T-helper 9 cell (primary cell): ENCODE data around the gene DAW1.
"Not testable (repeated sequence)": the region's sequence is repeated elsewhere in the genome, so short reads cannot be mapped to it uniquely, and the experiment has no call there.

ENCODE experiments used
- DNase-seq: peaks from one replicate; pipeline ENCODE4 v3.0.0-alpha.2; 2020
- total RNA-seq, 2 donors: gene quantifications; one replicate each; lab custom pipeline; 2026; lab: John Stamatoyannopoulos, UW

The DAW1 gene
- total RNA-seq = 0 reads per million in 2 donors

GRCh38 chr2:227871375-227871791 lies at the start of gene DAW1:
TSS of gene DAW1 (plus strand) at chr2:227871631. CDS start at chr2:227871690, 59 bp downstream.
- peak; percentile 40 for DNase-seq

- no peak for DNase-seq
These were observed 48.9 kb upstream of the DAW1 start for GRCh38 chr2:227822416-227823003.

- DNase-seq = no peak
These were observed 47.5 kb upstream of the DAW1 start for GRCh38 chr2:227823922-227824321.

GRCh38 chr2:227824711-227825110 lies 46.7 kb upstream of the DAW1 start:
- DNase-seq = no peak

GRCh38 chr2:227826019-227826521 lies 45.4 kb upstream of the DAW1 start:
- DNase-seq = peak; percentile 18

- DNase-seq = no peak
These were observed 44.9 kb upstream of the DAW1 start for GRCh38 chr2:227826563-227826962.

GRCh38 chr2:227827143-227827542 lies 44.3 kb upstream of the DAW1 start:
- no peak for DNase-seq

GRCh38 chr2:227828477-227828912 lies 42.9 kb upstream of the DAW1 start:
- no peak for DNase-seq

GRCh38 chr2:227829337-227829736 lies 42.1 kb upstream of the DAW1 start:
- no peak for DNase-seq

- DNase-seq = no peak
These were observed 37.0 kb upstream of the DAW1 start for GRCh38 chr2:227834423-227834822.

- DNase-seq = no peak
These were observed 36.3 kb upstream of the DAW1 start for GRCh38 chr2:227834916-227835650.

- not testable (repeated sequence) for DNase-seq
These were observed 31.9 kb upstream of the DAW1 start for GRCh38 chr2:227839339-227840129.

- DNase-seq = no peak
These were observed 24.6 kb upstream of the DAW1 start for GRCh38 chr2:227846831-227847230.

GRCh38 chr2:227848146-227848545 lies 23.3 kb upstream of the DAW1 start:
- no peak for DNase-seq

- no peak for DNase-seq
These were observed 22.8 kb upstream of the DAW1 start for GRCh38 chr2:227848586-227848985.

GRCh38 chr2:227849906-227850305 lies 21.5 kb upstream of the DAW1 start:
- no peak for DNase-seq

- no peak for DNase-seq
These were observed 18.2 kb upstream of the DAW1 start for GRCh38 chr2:227853204-227853629.

GRCh38 chr2:227853765-227854271 lies 17.6 kb upstream of the DAW1 start:
- no peak for DNase-seq

GRCh38 chr2:227855440-227855839 lies 16.0 kb upstream of the DAW1 start:
- no peak for DNase-seq

- no peak for DNase-seq
These were observed 14.7 kb upstream of the DAW1 start for GRCh38 chr2:227856697-227857096.

GRCh38 chr2:227860221-227860641 lies 11.2 kb upstream of the DAW1 start:
- no peak for DNase-seq

- no peak for DNase-seq
These were observed 10.4 kb upstream of the DAW1 start for GRCh38 chr2:227861011-227861410.

GRCh38 chr2:227862227-227862740 lies 9.1 kb upstream of the DAW1 start:
- peak; percentile 21 for DNase-seq
